ENCODE results near the gene DOCK10.

Gene DOCK10

DNA sequence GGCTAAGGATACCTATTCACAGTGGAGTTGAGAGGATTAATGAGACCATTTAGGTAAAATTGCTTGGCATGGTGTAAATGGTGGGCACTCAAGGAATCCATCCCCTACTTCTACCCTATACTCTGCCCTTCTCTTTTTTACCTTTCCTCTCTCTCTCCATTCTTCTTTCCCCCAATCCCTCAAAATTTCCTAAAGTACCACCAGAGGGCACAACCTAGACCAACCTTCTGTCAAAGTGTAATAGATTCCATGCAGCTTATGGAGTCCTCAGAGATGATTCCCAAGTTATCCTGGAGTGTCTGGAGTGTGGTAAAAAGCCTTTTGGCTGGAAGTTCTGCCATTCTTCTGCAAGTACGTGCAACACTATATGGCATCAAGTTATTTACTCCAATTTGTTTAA is 293.1 kb downstream of the DOCK10 start:
- no peak overlapping the region for H3K27ac Mint-ChIP-seq

DNA sequence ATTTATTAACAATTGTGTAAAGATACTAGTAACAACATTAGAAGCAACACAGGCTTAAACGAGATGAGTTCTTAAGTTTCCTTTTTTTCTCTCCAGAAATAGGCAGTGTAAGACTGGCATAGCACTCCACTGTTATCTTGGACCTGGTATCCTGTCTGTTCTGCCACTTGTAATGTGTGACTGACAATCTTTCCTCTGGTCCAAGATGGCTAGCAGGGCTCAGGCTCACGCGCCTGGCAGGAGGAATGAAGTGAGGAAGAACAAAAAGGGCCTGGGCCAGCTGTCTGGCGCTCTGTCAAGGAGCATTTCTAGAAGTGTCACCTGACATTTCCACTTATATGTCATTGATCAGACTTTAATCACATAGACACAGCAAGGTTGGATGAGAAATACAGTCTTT is 294.5 kb downstream of the DOCK10 start:
- Mint-ChIP-seq H3K36me3 (no peaks in the 10 kb centered on the region), H3K4me3 (no peak overlapping the region), H3K4me1 (no peaks in the 10 kb centered on the region), H3K9me3 (no peaks in the 10 kb centered on the region), H3K27ac (no peak overlapping the region)
- DNase-seq (ENCODE audit: low spot score in 2 of 2): no peak
- ATAC-seq: no peak

More for the DNA sequence above, 293.1 kb downstream of the DOCK10 start:
- no peak overlapping the region for H3K4me3 Mint-ChIP-seq
- no peak for ATAC-seq
- H3K4me1 Mint-ChIP-seq: no peaks in the 10 kb centered on the region
- DNase-seq (ENCODE audit: low spot score in 2 of 2): no peak
- H3K9me3 Mint-ChIP-seq: no peaks in the 10 kb centered on the region
- H3K36me3 Mint-ChIP-seq: no peaks in the 10 kb centered on the region

DNA sequence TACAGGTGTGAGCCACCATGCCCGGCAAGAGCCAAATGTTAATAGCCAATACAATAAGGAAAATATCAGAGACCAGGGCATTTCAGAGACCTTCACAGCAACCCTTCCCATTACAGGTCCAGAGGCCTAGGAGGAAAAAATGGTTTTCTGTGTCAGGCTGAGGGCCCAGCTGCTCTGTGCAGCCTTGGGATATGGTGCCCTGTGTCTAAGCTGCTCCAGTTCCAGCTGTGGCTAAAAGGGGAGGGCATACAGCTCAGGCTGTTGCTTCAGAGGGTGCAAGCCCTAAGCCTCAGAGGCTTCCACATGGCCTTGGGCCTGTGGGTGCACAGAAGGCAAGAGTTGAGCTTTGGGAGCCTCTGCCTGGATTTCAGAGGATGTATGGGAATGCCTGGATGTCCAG is 306.0 kb downstream of the DOCK10 start:
- Mint-ChIP-seq H3K9me3 (peaks cover 14% of the 10 kb centered on the region), H3K4me3 (no peak overlapping the region), H3K27ac (no peak overlapping the region), H3K4me1 (no peaks in the 10 kb centered on the region), H3K36me3 (no peaks in the 10 kb centered on the region)
- DNase-seq (ENCODE audit: low spot score in 2 of 2) (no peak), ATAC-seq (no peak)

DNA sequence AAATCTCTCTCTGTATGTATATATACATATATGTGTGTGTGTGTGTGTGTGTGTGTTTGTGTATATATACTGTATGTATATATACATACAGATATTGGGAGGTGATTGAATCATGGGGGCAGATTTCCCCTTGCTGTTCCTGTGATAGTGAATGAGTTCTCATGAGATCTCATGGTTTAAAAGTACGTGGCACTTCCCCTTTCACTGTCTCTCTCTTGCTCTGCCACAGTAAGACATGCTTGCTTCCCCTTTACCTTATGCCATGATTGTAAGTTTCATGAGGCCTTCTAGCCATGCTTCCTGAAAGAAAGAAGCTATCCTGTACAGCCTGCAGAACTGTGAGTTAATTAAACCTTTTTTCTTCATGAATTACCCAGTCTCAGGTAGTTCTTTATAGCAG is 307.3 kb downstream of the DOCK10 start:
- DNase-seq (ENCODE audit: low spot score in 2 of 2): no peak
- Mint-ChIP-seq H3K4me3 (no peak overlapping the region), H3K9me3 (peaks cover 14% of the 10 kb centered on the region), H3K27ac (no peak overlapping the region), H3K4me1 (no peaks in the 10 kb centered on the region), H3K36me3 (no peaks in the 10 kb centered on the region)
- no peak for ATAC-seq

DNA sequence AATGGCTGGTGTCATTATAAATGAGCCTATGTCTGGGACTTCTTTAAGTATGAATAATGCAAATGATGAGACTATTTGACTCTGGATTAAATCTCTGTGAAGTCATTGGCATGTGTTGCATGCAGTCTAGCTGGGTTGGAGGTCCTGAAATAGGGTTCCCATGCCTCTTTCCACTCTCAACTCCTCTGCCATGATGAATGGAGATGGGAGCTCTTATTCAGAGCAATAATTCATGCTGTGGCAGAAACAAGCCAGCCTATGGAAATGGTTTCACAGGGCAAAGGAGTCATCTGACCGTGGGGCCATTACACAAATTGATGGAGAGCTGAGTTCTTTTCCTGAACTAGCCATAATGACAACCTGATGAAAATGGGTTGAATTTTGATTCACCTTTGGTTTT is 310.6 kb downstream of the DOCK10 start:
- H3K4me1 Mint-ChIP-seq: no peaks in the 10 kb centered on the region
- H3K27ac Mint-ChIP-seq: no peak overlapping the region
- H3K4me3 Mint-ChIP-seq: no peak overlapping the region
- ATAC-seq (no peak), DNase-seq (ENCODE audit: low spot score in 2 of 2) (no peak)
- H3K36me3 Mint-ChIP-seq: no peaks in the 10 kb centered on the region
- H3K9me3 Mint-ChIP-seq: peaks cover 14% of the 10 kb centered on the region

DNA sequence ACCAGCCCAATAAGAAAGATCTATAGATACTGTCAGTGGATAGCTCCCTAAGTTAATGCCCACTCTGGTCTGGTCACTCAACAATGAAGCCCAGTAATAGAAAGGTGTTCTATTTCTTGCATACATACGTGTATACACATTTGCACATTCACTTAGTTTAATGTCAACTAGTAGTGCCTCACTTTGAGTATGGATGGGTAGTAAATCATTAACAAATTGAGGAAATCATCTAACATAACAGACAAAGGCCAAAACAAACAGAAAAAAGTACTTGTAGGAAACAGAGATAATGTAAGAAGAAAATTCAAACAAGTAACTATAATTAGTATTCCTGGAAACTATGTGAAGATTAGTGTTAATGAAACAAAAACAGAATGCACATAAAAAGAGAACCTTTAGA is 312.8 kb downstream of the DOCK10 start:
- H3K36me3 Mint-ChIP-seq: no peaks in the 10 kb centered on the region
- no peaks in the 10 kb centered on the region for H3K4me1 Mint-ChIP-seq
- DNase-seq (ENCODE audit: low spot score in 2 of 2): no peak
- no peak overlapping the region for H3K4me3 Mint-ChIP-seq
- ATAC-seq: no peak
- H3K9me3 Mint-ChIP-seq: peaks cover 7% of the 10 kb centered on the region
- H3K27ac Mint-ChIP-seq: no peak overlapping the region

DNA sequence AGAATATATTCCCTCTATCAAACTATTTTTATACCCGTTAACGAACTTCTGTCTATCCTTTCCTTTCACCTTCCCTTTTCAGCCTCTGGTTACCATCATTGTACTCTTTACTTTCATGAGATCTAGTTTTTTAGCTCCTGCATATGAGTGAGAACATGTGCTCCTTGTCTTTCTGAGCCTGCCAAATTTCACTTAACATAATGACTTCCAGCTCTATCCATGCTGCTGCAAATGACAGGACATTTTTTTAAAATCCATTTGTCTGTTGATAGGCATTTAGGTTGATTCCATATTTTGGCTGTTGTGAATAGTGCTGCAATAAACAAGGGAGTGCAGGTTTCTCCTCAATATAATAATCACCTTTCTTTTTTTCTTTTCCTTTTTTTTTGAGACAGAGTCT is 317.9 kb downstream of the DOCK10 start:
- no peak for ATAC-seq
- Mint-ChIP-seq H3K4me3 (no peak overlapping the region), H3K27ac (no peak overlapping the region)

DNA sequence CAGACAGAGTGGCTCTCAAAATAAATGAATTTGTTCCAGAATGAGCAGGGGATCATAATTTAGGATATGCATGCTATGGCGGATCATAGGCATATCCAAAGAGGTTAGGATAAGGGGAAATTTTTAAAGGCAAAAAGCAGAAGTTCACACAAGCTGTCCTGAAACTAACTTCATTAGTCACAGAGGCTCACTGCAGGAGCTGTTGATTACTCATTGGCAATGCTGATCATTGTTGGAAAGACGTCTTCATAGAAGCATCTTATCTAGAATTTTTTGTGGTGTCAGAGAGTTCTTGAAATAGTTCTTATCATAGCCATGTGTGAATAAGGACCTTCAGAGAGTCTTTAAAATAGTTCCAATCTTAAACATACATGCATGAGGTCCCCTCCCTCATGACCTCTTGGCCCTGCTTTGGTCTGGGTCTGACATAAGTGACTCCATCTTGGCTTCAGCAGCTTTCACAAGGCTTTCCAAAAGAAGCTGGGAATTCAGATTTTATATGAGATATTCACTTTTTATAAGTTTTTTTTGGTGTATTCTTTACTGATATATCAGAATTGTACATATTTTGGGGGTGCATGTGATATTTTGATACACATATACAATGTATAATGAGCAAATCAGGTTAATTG is 318.6 kb downstream of the DOCK10 start:
- H3K9me3 Mint-ChIP-seq: peaks cover 7% of the 10 kb centered on the region
- H3K27ac Mint-ChIP-seq: no peak overlapping the region
- no peaks in the 10 kb centered on the region for H3K4me1 Mint-ChIP-seq
- DNase-seq (ENCODE audit: low spot score in 2 of 2): no peak
- no peak overlapping the region for H3K4me3 Mint-ChIP-seq
- ATAC-seq: peak; percentile 40
- H3K36me3 Mint-ChIP-seq: no peaks in the 10 kb centered on the region

More for the DNA sequence above, 317.9 kb downstream of the DOCK10 start:
- Mint-ChIP-seq H3K9me3 (peaks cover 7% of the 10 kb centered on the region), H3K36me3 (no peaks in the 10 kb centered on the region), H3K4me1 (no peaks in the 10 kb centered on the region)
- DNase-seq (ENCODE audit: low spot score in 2 of 2): no peak

DNA sequence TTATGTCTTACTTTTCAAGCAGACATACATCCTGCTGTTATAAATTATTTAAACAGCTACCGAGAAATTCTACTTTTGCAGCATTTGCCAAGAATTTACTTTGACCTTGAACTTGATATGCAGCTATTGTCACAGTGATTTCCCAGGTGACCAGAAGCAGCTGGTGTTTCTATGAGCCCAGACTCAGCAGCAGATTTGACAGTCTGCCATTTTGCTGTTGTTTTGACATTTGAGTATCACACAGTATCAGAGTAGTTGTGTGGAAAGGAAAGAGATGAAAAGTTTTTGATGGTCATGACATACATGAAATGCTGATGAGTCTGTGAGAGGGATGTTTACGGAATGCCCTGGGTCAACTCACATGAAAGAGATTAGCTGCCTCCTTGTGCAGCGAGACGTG is 319.5 kb downstream of the DOCK10 start:
- H3K36me3 Mint-ChIP-seq: no peaks in the 10 kb centered on the region
- no peaks in the 10 kb centered on the region for H3K9me3 Mint-ChIP-seq

DNA sequence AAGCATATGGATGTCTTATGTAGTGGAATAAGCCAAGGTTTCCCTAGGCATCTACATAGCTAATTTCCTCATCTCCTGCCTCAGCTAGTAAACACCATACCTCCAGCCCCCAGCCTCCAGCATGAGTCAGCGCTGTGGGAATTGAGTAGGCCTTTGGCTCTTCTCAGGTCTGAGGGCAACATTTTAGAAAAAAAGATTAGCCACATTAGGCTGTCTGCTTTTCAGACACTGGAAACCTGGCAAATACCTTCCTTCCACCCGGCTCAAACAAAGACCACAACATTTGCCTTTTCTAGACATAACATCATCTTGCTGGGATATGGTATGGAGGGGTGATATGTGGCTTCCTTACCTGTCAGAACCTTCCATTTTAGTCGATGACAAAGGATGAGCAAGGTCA is 320.0 kb downstream of the DOCK10 start:
- Mint-ChIP-seq H3K27ac (no peak overlapping the region), H3K36me3 (no peaks in the 10 kb centered on the region), H3K9me3 (no peaks in the 10 kb centered on the region), H3K4me1 (no peaks in the 10 kb centered on the region), H3K4me3 (no peak overlapping the region)
- DNase-seq (ENCODE audit: low spot score in 2 of 2): no peak
- no peak for ATAC-seq

More for the DNA sequence above, 319.5 kb downstream of the DOCK10 start:
- H3K4me1 Mint-ChIP-seq: no peaks in the 10 kb centered on the region
- H3K4me3 Mint-ChIP-seq: no peak overlapping the region
- H3K27ac Mint-ChIP-seq: no peak overlapping the region
- no peak for ATAC-seq
- no peak for DNase-seq (ENCODE audit: low spot score in 2 of 2)

DNA sequence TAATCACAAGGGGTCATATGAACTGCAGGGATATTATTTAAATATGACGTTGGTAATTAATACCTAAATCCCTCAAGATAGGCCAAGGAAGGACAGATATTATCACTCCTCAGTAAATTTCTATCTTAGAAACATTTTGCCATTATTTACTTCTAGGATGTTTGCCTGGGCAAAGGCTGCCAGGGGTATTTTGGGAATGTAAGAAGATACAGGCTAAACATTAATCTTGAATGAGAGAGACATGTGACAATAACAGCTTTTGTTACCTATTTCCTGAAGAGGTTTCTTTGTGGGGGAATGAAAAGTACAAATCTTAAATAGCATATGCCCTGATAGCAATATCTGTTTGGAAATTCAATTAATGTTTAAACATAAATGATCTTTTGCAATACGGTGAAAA is 325.3 kb downstream of the DOCK10 start:
- no peak overlapping the region for H3K27ac Mint-ChIP-seq
- H3K4me1 Mint-ChIP-seq: no peaks in the 10 kb centered on the region
- H3K36me3 Mint-ChIP-seq: no peaks in the 10 kb centered on the region
- DNase-seq (ENCODE audit: low spot score in 2 of 2) (no peak), ATAC-seq (no peak)
- no peak overlapping the region for H3K4me3 Mint-ChIP-seq
- H3K9me3 Mint-ChIP-seq: no peaks in the 10 kb centered on the region

DNA sequence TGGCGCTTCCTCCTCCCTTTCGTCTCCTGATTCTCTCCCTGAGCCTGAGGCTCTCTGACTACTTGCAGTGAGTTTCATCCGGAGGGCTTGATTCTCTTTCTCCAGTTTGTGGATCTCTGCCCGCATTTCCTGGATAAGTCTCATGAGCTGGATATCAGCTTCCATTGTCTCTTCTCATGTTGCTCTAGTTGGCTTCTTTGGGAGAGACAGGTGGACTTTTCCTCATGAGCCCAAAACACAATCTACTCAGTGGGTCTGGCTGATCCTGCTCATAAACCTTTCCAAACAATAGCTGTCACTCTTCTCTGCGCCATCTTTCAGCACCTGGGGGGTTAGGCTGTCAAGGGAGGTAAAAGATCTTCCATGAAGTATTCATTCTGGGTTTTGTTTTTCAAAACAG is 326.1 kb downstream of the DOCK10 start, which contains the start of gene CCDC195:
CCDC195 (minus strand) TSS at position 165 of the 400 bp plus-strand sequence; CDS start at position 165, 0 bp downstream.
- H3K4me3 Mint-ChIP-seq: no peak within 1 kb of the TSS
- no peak within 1 kb of the TSS for H3K27ac Mint-ChIP-seq
- ATAC-seq (no peak), DNase-seq (ENCODE audit: low spot score in 2 of 2) (no peak)
- H3K9me3 Mint-ChIP-seq: no peaks in the 10 kb centered on the region
- H3K4me1 Mint-ChIP-seq: no peaks in the 10 kb centered on the region
- no peaks in the 10 kb centered on the region for H3K36me3 Mint-ChIP-seq

Measured in stimulated activated effector memory CD8-positive, alpha-beta T cell treated with anti-CD3 and anti-CD28 coated beads, Interleukin-12 subunit alpha, Interleukin-12 subunit beta, amount 100 ng/mL, for 72 hours (primary cell).